Brain pericyte (primary cell): ENCODE measurements around the gene SDC3.

Experiments
- DNase-seq: peaks from one replicate; pipeline ENCODE4 v3.0.0-alpha.2; 2012; ENCODE audit warnings: low read depth, low spot score

Gene SDC3

GRCh38 chr1:30888975-30889374 is 19.6 kb downstream of the SDC3 start:
- no peak for DNase-seq

- DNase-seq = no peak
Measured at GRCh38 chr1:30888391-30888790, 20.2 kb downstream of the SDC3 start.

GRCh38 chr1:30887485-30888315 is 20.9 kb downstream of the SDC3 start:
- no peak for DNase-seq

- no peak for DNase-seq
Measured at GRCh38 chr1:30886710-30887428, 21.7 kb downstream of the SDC3 start.

GRCh38 chr1:30885570-30886522 is 22.7 kb downstream of the SDC3 start:
- DNase-seq = no peak

- DNase-seq = no peak
Measured at GRCh38 chr1:30884723-30885122, 23.8 kb downstream of the SDC3 start.

GRCh38 chr1:30883389-30884172 is 25.0 kb downstream of the SDC3 start:
- DNase-seq = no peak

- DNase-seq = no peak
Measured at GRCh38 chr1:30882678-30883388, 25.7 kb downstream of the SDC3 start.

GRCh38 chr1:30881319-30882181 is 27.0 kb downstream of the SDC3 start:
- no peak for DNase-seq

GRCh38 chr1:30880678-30881318 is 27.8 kb downstream of the SDC3 start:
- no peak for DNase-seq

- no peak for DNase-seq
Measured at GRCh38 chr1:30879940-30880677, 28.4 kb downstream of the SDC3 start.

GRCh38 chr1:30879126-30879786 is 29.3 kb downstream of the SDC3 start:
- DNase-seq = no peak

- no peak for DNase-seq
Measured at GRCh38 chr1:30878559-30878958, 30.0 kb downstream of the SDC3 start.

- DNase-seq = no peak
Measured at GRCh38 chr1:30878016-30878415, 30.5 kb downstream of the SDC3 start.

GRCh38 chr1:30877205-30877912 is 31.2 kb downstream of the SDC3 start:
- DNase-seq = no peak

- DNase-seq = no peak
Measured at GRCh38 chr1:30876451-30877204, 31.9 kb downstream of the SDC3 start.
